H1 (cell line): ENCODE data around the gene AASDH. TPM values are rescaled to one million over a fixed set of nuclear protein-coding genes. Genes with fewer than 3 reads are reported as not detected.

Experiments
- CTCF ChIA-PET: fragments of 300-600 bp; sonication (Branson Sonifier 250); formaldehyde crosslinking; loops from one replicate; lab custom pipeline; 2021; ENCODE audit not compliant: partially characterized antibody; lab: Charles Lee
- POLR2A ChIA-PET: fragments of 300-600 bp; sonication (Branson Sonifier 250); formaldehyde crosslinking; loops from one replicate; lab custom pipeline; 2021; ENCODE audit warnings: inconsistent platforms; ENCODE audit not compliant: partially characterized antibody; lab: Charles Lee
- DNase-seq, 2 experiments: peaks; one replicate each; pipeline versions ENCODE4 v3.0.0 to v3.0.0-alpha.2; 2010 to 2022; ENCODE audit warnings: low spot score in 2 of 2, low read depth in 1 of 2, mixed read lengths in 1 of 2
- FAIRE-seq: peaks from 2 replicates; lab custom pipeline; 2011; peaks lifted over from hg19 to GRCh38; lab: Jason Lieb, UNC
- H2AFZ ChIP-seq: 2 replicates; pipeline ENCODE4 v1.8.1; 2012; ENCODE audit warnings: low read length, inconsistent platforms
- H2AK5ac ChIP-seq: 2 replicates; pipeline ENCODE4 v1.6.1; 2013; ENCODE audit warnings: low read depth, low read length
- H2BK120ac ChIP-seq: replicated peaks from 2 replicates; pipeline ENCODE3; 2013; ENCODE audit warnings: low read depth, low read length, inconsistent platforms
- H2BK12ac ChIP-seq: 2 replicates; pipeline ENCODE4 v1.6.1; 2013; ENCODE audit warnings: low read depth, low read length
- H2BK15ac ChIP-seq: 2 replicates; pipeline ENCODE4 v1.6.1; 2013; ENCODE audit warnings: low read length
- H2BK20ac ChIP-seq: 2 replicates; pipeline ENCODE4 v1.6.1; 2013; ENCODE audit warnings: low read length
- H2BK5ac ChIP-seq: 2 replicates; pipeline ENCODE4 v1.6.1; 2013; ENCODE audit warnings: low read depth, low read length
- H3K14ac ChIP-seq: 2 replicates; pipeline ENCODE4 v1.6.1; 2013; ENCODE audit warnings: inconsistent platforms; ENCODE audit not compliant: insufficient read length
- H3K18ac ChIP-seq: 2 replicates; pipeline ENCODE4 v1.6.1; 2013; ENCODE audit warnings: low read length; ENCODE audit errors: extremely low read depth
- H3K23ac ChIP-seq: 2 replicates; pipeline ENCODE4 v1.6.1; 2013; ENCODE audit warnings: inconsistent platforms; ENCODE audit not compliant: insufficient read length
- H3K23me2 ChIP-seq: 2 replicates; pipeline ENCODE4 v1.6.1; 2013; ENCODE audit warnings: low read depth, low read length
- H3K27ac ChIP-seq: 2 replicates; pipeline ENCODE4 v1.6.1; 2011; ENCODE audit warnings: low read depth, low read length, inconsistent platforms
- H3K27me3 ChIP-seq, 4 experiments: replicated peaks in 1 of 4; 1 replicate in 1 of 4; 2 replicates in 3 of 4; pipeline versions ENCODE4 v1.6.1 to v1.8.1; 2011 to 2013; ENCODE audit warnings: low read length in 3 of 4, mild to moderate bottlenecking in 3 of 4, inconsistent platforms in 2 of 4, mixed read lengths in 2 of 4, moderate library complexity in 1 of 4; ENCODE audit not compliant: control insufficient read depth in 3 of 4, insufficient read depth in 3 of 4; ENCODE audit errors: extremely low read depth in 1 of 4
- H3K36me3 ChIP-seq, 4 experiments: 2 replicates each; pipeline versions ENCODE4 v1.6.1 to v1.8.1; 2011 to 2013; ENCODE audit warnings: mild to moderate bottlenecking in 4 of 4, low read length in 3 of 4, moderate library complexity in 2 of 4, control low read depth in 1 of 4, inconsistent platforms in 1 of 4; ENCODE audit not compliant: insufficient read depth in 4 of 4, control insufficient read depth in 2 of 4
- H3K4ac ChIP-seq: replicated peaks from 2 replicates; pipeline ENCODE3; 2013; ENCODE audit warnings: low read length, low read depth, mixed read lengths, inconsistent platforms; ENCODE audit not compliant: insufficient read length
- H3K4me1 ChIP-seq, 4 experiments: replicated peaks in 1 of 4; 1 replicate in 1 of 4; 2 replicates in 3 of 4; pipeline versions ENCODE4 v1.6.1 to v1.8.1; 2011 to 2013; ENCODE audit warnings: low read length in 3 of 4, inconsistent platforms in 2 of 4, mixed read lengths in 1 of 4; ENCODE audit not compliant: insufficient read depth in 4 of 4, control insufficient read depth in 3 of 4
- H3K4me2 ChIP-seq, 2 experiments: 2 replicates each; pipeline versions ENCODE4 v1.6.1 to v1.8.1; 2011 to 2013; ENCODE audit warnings: low read depth in 2 of 2, low read length in 2 of 2, control low read depth in 1 of 2, inconsistent platforms in 1 of 2, mild to moderate bottlenecking in 1 of 2; ENCODE audit not compliant: insufficient read depth in 1 of 2
- H3K4me3 ChIP-seq, 4 experiments: fragments of 200-600, 300-600 bp in 1 of 4; sonication (generic), shearing (Covaris generic), sonication (Bioruptor Twin) in 1 of 4; 2 replicates each; pipeline versions ENCODE4 v1.5.1 to v1.8.1; 2011 to 2016; ENCODE audit warnings: low read length in 4 of 4, low read depth in 3 of 4, control low read depth in 2 of 4, inconsistent platforms in 2 of 4, mild to moderate bottlenecking in 2 of 4, mixed read lengths in 1 of 4, moderate library complexity in 1 of 4; ENCODE audit not compliant: insufficient read depth in 2 of 4; ENCODE audit errors: extremely low read depth in 1 of 4
- H3K56ac ChIP-seq: replicated peaks from 2 replicates; pipeline ENCODE3; 2013; ENCODE audit warnings: low read depth, mild to moderate bottlenecking, mixed read lengths, low read length, inconsistent platforms; ENCODE audit not compliant: insufficient read length
- H3K79me1 ChIP-seq: 2 replicates; pipeline ENCODE4 v1.6.1; 2013; ENCODE audit warnings: low read depth, low read length, control low read depth
- H3K79me2 ChIP-seq, 2 experiments: 2 replicates each; pipeline versions ENCODE4 v1.6.1 to v1.8.1; 2012 to 2013; ENCODE audit warnings: low read length in 2 of 2, mild to moderate bottlenecking in 2 of 2, inconsistent platforms in 1 of 2; ENCODE audit not compliant: insufficient read depth in 2 of 2, control insufficient read depth in 1 of 2
- H3K9ac ChIP-seq, 4 experiments: replicated peaks in 1 of 4; 1 replicate in 1 of 4; 2 replicates in 3 of 4; pipeline versions ENCODE4 v1.6.1 to v1.8.1; 2011 to 2013; ENCODE audit warnings: low read depth in 3 of 4, low read length in 3 of 4, control low read depth in 2 of 4, mild to moderate bottlenecking in 2 of 4, moderate library complexity in 2 of 4, inconsistent platforms in 1 of 4; ENCODE audit errors: extremely low read depth in 1 of 4
- H3K9me3 ChIP-seq, 2 experiments: 2 replicates each; pipeline versions ENCODE4 v1.6.1 to v1.8.1; 2012 to 2013; ENCODE audit warnings: mild to moderate bottlenecking in 2 of 2, moderate library complexity in 2 of 2, control low read depth in 1 of 2, inconsistent platforms in 1 of 2, low read depth in 1 of 2, low read length in 1 of 2, mixed read lengths in 1 of 2; ENCODE audit not compliant: insufficient read depth in 2 of 2
- H4K20me1 ChIP-seq, 2 experiments: replicated peaks in 1 of 2; 2 replicates each; pipeline versions ENCODE3 to v1.8.1; 2011 to 2013; ENCODE audit warnings: inconsistent platforms in 2 of 2, low read length in 2 of 2, mild to moderate bottlenecking in 1 of 2; ENCODE audit not compliant: insufficient read depth in 2 of 2, control insufficient read depth in 1 of 2
- H4K5ac ChIP-seq: 2 replicates; pipeline ENCODE4 v1.6.1; 2013; ENCODE audit warnings: low read length, low read depth, mixed read lengths, inconsistent platforms; ENCODE audit not compliant: insufficient read length
- H4K8ac ChIP-seq: 2 replicates; pipeline ENCODE4 v1.8.0; 2013; ENCODE audit warnings: mild to moderate bottlenecking, moderate library complexity, low read length, inconsistent platforms; ENCODE audit not compliant: insufficient read depth; ENCODE audit errors: extremely low read depth
- H4K91ac ChIP-seq: replicated peaks from 2 replicates; pipeline ENCODE3; 2013; ENCODE audit warnings: low read length, mixed read lengths, inconsistent platforms; ENCODE audit not compliant: insufficient read length
- BACH1 ChIP-seq: IDR thresholded peaks from 2 replicates; pipeline ENCODE4 v1.6.1; 2012; ENCODE audit warnings: low read length, improper control_type of control experiment
- CBX8 ChIP-seq: fragments of 300-800, 300-1000 bp; sonication (generic); IDR thresholded peaks from 2 replicates; pipeline ENCODE4 v1.7.1; 2016; ENCODE audit warnings: low read depth, low read length, borderline replicate concordance
- CREB1 ChIP-seq: IDR thresholded peaks from 2 replicates; pipeline ENCODE4 v1.6.1; 2012; ENCODE audit warnings: inconsistent platforms
- HDAC2 ChIP-seq, 2 experiments: fragments of 300-600 bp in 1 of 2; sonication (generic) in 1 of 2; IDR thresholded peaks; 2 replicates each; pipeline ENCODE4 v1.6.1; 2011 to 2012; ENCODE audit warnings: low read depth in 2 of 2, low read length in 2 of 2, mild to moderate bottlenecking in 2 of 2, moderate library complexity in 2 of 2, borderline replicate concordance in 1 of 2, inconsistent platforms in 1 of 2
- JUN ChIP-seq: IDR thresholded peaks from 2 replicates; pipeline ENCODE4 v1.6.1; 2011; ENCODE audit warnings: low read depth, mild to moderate bottlenecking, improper control_type of control experiment, low read length
- NANOG ChIP-seq: IDR thresholded peaks from 2 replicates; pipeline ENCODE4 v1.6.1; 2011; ENCODE audit warnings: low read length, low read depth, mild to moderate bottlenecking, inconsistent platforms; ENCODE audit not compliant: insufficient read depth, poor library complexity, severe bottlenecking
- PHF8 ChIP-seq: fragments of 200-600 bp; sonication (generic); conservative IDR thresholded peaks from 2 replicates; pipeline ENCODE4 v1.7.1; 2012; ENCODE audit warnings: low read depth, mild to moderate bottlenecking, inconsistent platforms, low read length, moderate library complexity
- POLR2A ChIP-seq, 2 experiments: IDR thresholded peaks; 1 replicate in 1 of 2; 2 replicates in 1 of 2; pipeline ENCODE4 v1.6.1; 2011; ENCODE audit warnings: low read depth in 2 of 2, low read length in 2 of 2, mild to moderate bottlenecking in 2 of 2; ENCODE audit errors: control extremely low read depth in 1 of 2
- POLR2AphosphoS5 ChIP-seq: IDR thresholded peaks from 2 replicates; pipeline ENCODE4 v1.6.1; 2011; ENCODE audit warnings: low read depth, low read length
- POU5F1 ChIP-seq: IDR thresholded peaks from 2 replicates; pipeline ENCODE4 v1.6.1; 2011; ENCODE audit warnings: low read depth, mild to moderate bottlenecking, low read length, moderate library complexity
- RNF2 ChIP-seq: fragments of 200-900, 300-1000 bp; sonication (generic); IDR thresholded peaks from 2 replicates; pipeline ENCODE4 v1.7.1; 2016; ENCODE audit warnings: borderline replicate concordance, low read depth, mild to moderate bottlenecking, antibody characterized with exemption, low read length; ENCODE audit not compliant: poor library complexity, severe bottlenecking; ENCODE audit errors: missing control alignments
- TAF7 ChIP-seq: optimal IDR thresholded peaks from 2 replicates; pipeline ENCODE3; 2011; ENCODE audit warnings: low read depth, mild to moderate bottlenecking, inconsistent platforms, low read length, moderate library complexity, borderline replicate concordance
- TBP ChIP-seq: IDR thresholded peaks from 2 replicates; pipeline ENCODE4 v1.6.1; 2011; ENCODE audit warnings: low read depth, low read length, improper control_type of control experiment
- WGBS, 2 experiments: shearing (Covaris generic) in 1 of 2; methylation state at CpG; one replicate each; pipeline versions ENCODE4 v1.1.6 to v1.1.7; 2013 to 2015; ENCODE audit warnings: low lambda C conversion rate in 2 of 2, mixed read lengths in 2 of 2, inconsistent platforms in 1 of 2, low coverage in 1 of 2, missing lambda C conversion rate in 1 of 2; ENCODE audit not compliant: insufficient replicate concordance in 2 of 2, insufficient coverage in 1 of 2, insufficient read length in 1 of 2; ENCODE audit errors: extremely low coverage in 1 of 2, missing lambda C conversion rate in 1 of 2; 5-methylcytosine and 5-hydroxymethylcytosine counted together
- polyA plus RNA-seq, 7 experiments: library from polyadenylated mRNA; depleted of rRNA in 3 of 7; stranded (reverse) in 5 of 7; unstranded in 2 of 7; fragments of >200 nt in 5 of 7; fragments of 200-250 nt in 2 of 7; gene quantifications; 1 replicate in 5 of 7; 2 replicates in 1 of 7; 4 replicates in 1 of 7; pipeline versions ENCODE4 v1.2.1 to v1.2.3, GENCODE V29; 2011 to 2013; ENCODE audit warnings: missing spikeins in 2 of 7, mixed read lengths in 2 of 7
- total RNA-seq: library from RNA; stranded (reverse); fragmentation: NEBNext Ultra II Directional; extraction: Animal tissue kit (Norgen Biotek cat#: 25700); gene quantifications from 2 replicates; pipeline ENCODE4 v1.2.1, GENCODE V29; 2021

AASDH gene
- total and polyA plus RNA-seq, 2 of the 8 experiments (the other 6 are each of a cell fraction or from before 2014, with no cell fraction given): 8.0 to 10.9 TPM

DNA sequence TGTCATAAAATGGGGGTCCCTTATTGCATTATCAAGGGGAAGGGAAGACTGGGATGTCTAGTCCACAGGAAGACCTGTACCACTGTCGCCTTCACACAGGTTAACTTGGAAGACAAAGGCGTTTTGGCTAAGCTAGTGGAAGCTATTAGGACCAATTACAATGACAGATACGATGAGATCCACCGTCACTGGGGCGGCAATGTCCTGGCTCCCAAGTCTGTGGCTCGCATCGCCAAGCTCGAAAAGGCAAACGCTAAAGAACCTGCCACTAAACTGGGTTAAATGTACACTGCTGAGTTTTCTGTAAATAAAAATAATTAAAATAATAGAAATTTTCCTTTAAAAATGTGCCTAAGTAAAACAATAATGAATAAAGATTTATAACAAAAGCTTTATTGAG lies 30.6 kb downstream of the AASDH start:
- Histone ChIP-seq H3K23me2 (no peaks in the 10 kb centered on the region), H2AK5ac (no peak overlapping the region), H3K4me3 (no peak overlapping the region), H4K91ac (no peak overlapping the region), H3K14ac (no peak overlapping the region), H3K18ac (no peak overlapping the region), H3K56ac (no peak overlapping the region), H3K4me1 (no peaks in the 10 kb centered on the region), H3K36me3 (peaks cover 0 to 8% (median under 1%) of the 10 kb centered on the region in 4 experiments; a peak in 2 of 8 replicates), H3K4ac (no peak overlapping the region), H4K20me1 (no peaks in the 10 kb centered on the region), H4K8ac (no peak overlapping the region), H3K9me3 (no peaks in the 10 kb centered on the region; a peak in 2 of 4 replicates), H2BK5ac (no peak overlapping the region), H2BK120ac (no peak overlapping the region), H3K27ac (no peak overlapping the region), H3K4me2 (no peak overlapping the region), H2AFZ (no peak overlapping the region), H4K5ac (no peak overlapping the region), H3K79me2 (no peaks in the 10 kb centered on the region), H3K79me1 (no peaks in the 10 kb centered on the region), H2BK15ac (no peak overlapping the region), H3K9ac (no peak overlapping the region), H3K23ac (no peak overlapping the region), H2BK12ac (no peak overlapping the region), H3K27me3 (no peaks in the 10 kb centered on the region), H2BK20ac (no peak overlapping the region)
- TF ChIP-seq NANOG (no peak), CBX8 (no peak), BACH1 (no peak), TBP (no peak), POLR2A (IDR thresholded peaks at IDR 0.05; ENCODE audit: control extremely low read depth in 1 of 2, low read depth in 2 of 2, low read length in 2 of 2) (no peak), POU5F1 (no peak), POLR2AphosphoS5 (no peak), RNF2 (no peak), JUN (no peak), HDAC2 (IDR thresholded peaks at IDR 0.05; ENCODE audit: borderline replicate concordance in 1 of 2, low read depth in 2 of 2, low read length in 2 of 2) (no peak), TAF7 (no peak), PHF8 (no peak), CREB1 (no peak)
- WGBS, 2 experiments: 88% methylated on average over 9 of the region's 9 CpGs; no CpG with 5 or more reads in 1 of the 2 experiments
- no peak for DNase-seq
- POLR2A ChIA-PET: no interaction called here
- no peak for FAIRE-seq
- CTCF ChIA-PET: no interaction called here
